Tibial artery (tissue), 4 donors: ENCODE measurements around the gene FCHSD1.
A peak's percentile ranks its signal among the peaks of the same experiment; 100 is the strongest.

Experiments
- DNase-seq, 2 donors: peaks; one replicate each; pipeline ENCODE4 v3.0.0-alpha.2; 2019
- H3K27ac ChIP-seq, 2 donors: fragments of 200-600 bp; sonication (generic) in 1 of 2; 1 replicate in 1 of 2; 2 replicates in 1 of 2; pipeline ENCODE4 v1.5.1; 2018 to 2019; ENCODE audit warnings: mild to moderate bottlenecking in 1 of 2
- H3K27me3 ChIP-seq, 2 donors: fragments of 200-600 bp; sonication (generic) in 1 of 2; one replicate each; pipeline versions ENCODE4 v1.5.1 to v1.6.0; 2016 to 2019
- H3K36me3 ChIP-seq, 3 donors: fragments of 200-600 bp; sonication (generic) in 2 of 3; one replicate each; pipeline ENCODE4 v1.5.1; 2016 to 2019; ENCODE audit warnings: mild to moderate bottlenecking in 2 of 3
- H3K4me1 ChIP-seq, 4 donors: fragments of 200-600 bp; sonication (generic) in 2 of 4; 1 replicate in 3 of 4; 2 replicates in 1 of 4; pipeline ENCODE4 v1.5.1; 2016 to 2019
- H3K4me3 ChIP-seq, 2 donors: fragments of 200-600 bp; sonication (generic) in 1 of 2; 1 replicate in 1 of 2; 2 replicates in 1 of 2; pipeline ENCODE4 v1.5.1; 2018 to 2019; ENCODE audit warnings: mild to moderate bottlenecking in 2 of 2
- H3K9me3 ChIP-seq, 3 donors: fragments of 200-600 bp; sonication (generic) in 1 of 3; one replicate each; pipeline ENCODE4 v1.5.1; 2016 to 2019
- intact Hi-C: fragments of 100-400 bp; cut with DNase I; formaldehyde crosslinking; loops from one replicate; pipeline ENCODE4 v1.15.0; 2023; ENCODE audit warnings: low total_unique reads
- TF ChIP-seq, protein P1 (sequence below), 2 experiments: fragments of 200-600 bp in 1 of 2; fragments of 450-650 bp in 1 of 2; IDR thresholded peaks; one replicate each; pipeline ENCODE4 v1.5.1; 2017 to 2019; ENCODE audit warnings: antibody characterized with exemption in 2 of 2, mild to moderate bottlenecking in 1 of 2, moderate library complexity in 1 of 2

Gene FCHSD1

DNA sequence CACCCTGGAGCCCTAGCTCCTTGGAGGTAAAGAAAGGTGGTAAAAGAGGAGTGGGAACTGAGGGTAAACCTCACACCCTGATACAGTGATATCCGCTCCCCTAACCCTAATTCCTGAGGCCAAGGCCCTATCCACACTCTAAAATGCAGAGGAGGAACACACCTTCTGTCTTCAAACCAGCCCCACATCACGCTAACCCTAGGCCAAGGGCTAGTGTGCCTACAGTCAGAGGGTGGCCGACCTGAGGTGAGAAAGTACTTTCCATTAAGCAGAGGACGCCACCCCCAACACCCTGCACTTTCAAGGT is 15.2 kb downstream of the FCHSD1 start:
- H3K4me1 ChIP-seq: peaks cover 0 to 40% (median 29%) of the 10 kb centered on the region in 4 donors
- peaks cover 0 to 5% of the 10 kb centered on the region in 2 donors for H3K27me3 ChIP-seq
- H3K36me3 ChIP-seq: peaks cover 0 to 8% (median 7%) of the 10 kb centered on the region in 3 donors
- TF ChIP-seq, protein P1, sequence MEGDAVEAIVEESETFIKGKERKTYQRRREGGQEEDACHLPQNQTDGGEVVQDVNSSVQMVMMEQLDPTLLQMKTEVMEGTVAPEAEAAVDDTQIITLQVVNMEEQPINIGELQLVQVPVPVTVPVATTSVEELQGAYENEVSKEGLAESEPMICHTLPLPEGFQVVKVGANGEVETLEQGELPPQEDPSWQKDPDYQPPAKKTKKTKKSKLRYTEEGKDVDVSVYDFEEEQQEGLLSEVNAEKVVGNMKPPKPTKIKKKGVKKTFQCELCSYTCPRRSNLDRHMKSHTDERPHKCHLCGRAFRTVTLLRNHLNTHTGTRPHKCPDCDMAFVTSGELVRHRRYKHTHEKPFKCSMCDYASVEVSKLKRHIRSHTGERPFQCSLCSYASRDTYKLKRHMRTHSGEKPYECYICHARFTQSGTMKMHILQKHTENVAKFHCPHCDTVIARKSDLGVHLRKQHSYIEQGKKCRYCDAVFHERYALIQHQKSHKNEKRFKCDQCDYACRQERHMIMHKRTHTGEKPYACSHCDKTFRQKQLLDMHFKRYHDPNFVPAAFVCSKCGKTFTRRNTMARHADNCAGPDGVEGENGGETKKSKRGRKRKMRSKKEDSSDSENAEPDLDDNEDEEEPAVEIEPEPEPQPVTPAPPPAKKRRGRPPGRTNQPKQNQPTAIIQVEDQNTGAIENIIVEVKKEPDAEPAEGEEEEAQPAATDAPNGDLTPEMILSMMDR (IDR thresholded peaks at IDR 0.05): no peak
- no peaks in the 10 kb centered on the region for H3K9me3 ChIP-seq
- intact Hi-C loops: no loop called here
- peak overlapping the region; percentile 84 to 93 for H3K4me3 ChIP-seq
- no peak for DNase-seq
- H3K27ac ChIP-seq: peak overlapping the region; percentile 77 to 83

DNA sequence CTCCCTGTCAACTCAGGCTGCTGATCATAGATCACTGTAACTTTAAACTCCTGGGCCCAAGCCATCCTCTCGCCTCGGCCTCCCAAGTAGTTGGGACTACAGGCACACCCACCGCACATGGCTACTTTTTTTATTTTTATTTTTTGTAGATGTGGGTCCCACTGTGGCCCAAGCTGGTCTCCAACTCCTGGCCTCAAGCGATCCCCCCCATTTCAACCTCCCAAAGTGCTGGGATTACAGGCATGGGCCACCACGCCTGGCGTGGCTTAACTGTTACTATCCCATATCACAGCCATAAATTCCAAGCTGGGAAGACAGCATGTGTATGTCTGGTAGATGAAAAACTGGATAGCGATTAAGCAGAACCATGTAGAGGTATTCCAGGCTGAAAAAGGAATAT is 15.6 kb downstream of the FCHSD1 start:
- TF ChIP-seq, protein P1 (IDR thresholded peaks at IDR 0.05): no peak
- H3K9me3 ChIP-seq: no peaks in the 10 kb centered on the region
- peaks cover 0 to 40% (median 29%) of the 10 kb centered on the region in 4 donors for H3K4me1 ChIP-seq
- intact Hi-C loops: no loop called here
- DNase-seq: no peak
- peaks cover 0 to 5% of the 10 kb centered on the region in 2 donors for H3K27me3 ChIP-seq
- peak overlapping the region; percentile 77 to 83 for H3K27ac ChIP-seq
- peaks cover 0 to 5% (median 4%) of the 10 kb centered on the region in 3 donors for H3K36me3 ChIP-seq
- peak overlapping the region; percentile 84 to 93 for H3K4me3 ChIP-seq

DNA sequence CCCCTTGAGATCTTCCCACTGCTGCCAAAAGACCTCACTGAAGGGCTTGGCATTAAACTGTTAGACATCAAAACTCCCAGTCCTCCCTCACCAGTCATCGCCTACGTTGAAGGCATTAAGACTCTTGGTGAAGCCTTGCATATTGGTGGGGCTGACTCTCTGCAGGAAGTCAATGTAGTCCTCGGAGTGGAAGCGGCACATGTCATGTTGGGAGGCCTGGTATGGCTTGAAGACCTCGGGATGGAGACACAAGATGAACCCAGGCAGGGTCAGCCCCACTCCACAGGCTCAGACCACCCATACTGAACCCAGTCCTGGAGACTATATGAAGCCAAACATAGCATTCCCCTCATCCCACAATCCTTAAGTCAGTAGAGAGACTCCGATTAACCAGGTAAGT is 16.5 kb downstream of the FCHSD1 start:
- Histone ChIP-seq H3K4me3 (no peak overlapping the region), H3K27me3 (peaks cover 0 to 5% of the 10 kb centered on the region in 2 donors), H3K4me1 (peaks cover 0 to 40% (median 29%) of the 10 kb centered on the region in 4 donors), H3K36me3 (peaks cover 0 to 4% (median 4%) of the 10 kb centered on the region in 3 donors), H3K27ac (no peak overlapping the region), H3K9me3 (no peaks in the 10 kb centered on the region)
- TF ChIP-seq, protein P1 (IDR thresholded peaks at IDR 0.05): no peak
- intact Hi-C loops: no loop called here
- no peak for DNase-seq

DNA sequence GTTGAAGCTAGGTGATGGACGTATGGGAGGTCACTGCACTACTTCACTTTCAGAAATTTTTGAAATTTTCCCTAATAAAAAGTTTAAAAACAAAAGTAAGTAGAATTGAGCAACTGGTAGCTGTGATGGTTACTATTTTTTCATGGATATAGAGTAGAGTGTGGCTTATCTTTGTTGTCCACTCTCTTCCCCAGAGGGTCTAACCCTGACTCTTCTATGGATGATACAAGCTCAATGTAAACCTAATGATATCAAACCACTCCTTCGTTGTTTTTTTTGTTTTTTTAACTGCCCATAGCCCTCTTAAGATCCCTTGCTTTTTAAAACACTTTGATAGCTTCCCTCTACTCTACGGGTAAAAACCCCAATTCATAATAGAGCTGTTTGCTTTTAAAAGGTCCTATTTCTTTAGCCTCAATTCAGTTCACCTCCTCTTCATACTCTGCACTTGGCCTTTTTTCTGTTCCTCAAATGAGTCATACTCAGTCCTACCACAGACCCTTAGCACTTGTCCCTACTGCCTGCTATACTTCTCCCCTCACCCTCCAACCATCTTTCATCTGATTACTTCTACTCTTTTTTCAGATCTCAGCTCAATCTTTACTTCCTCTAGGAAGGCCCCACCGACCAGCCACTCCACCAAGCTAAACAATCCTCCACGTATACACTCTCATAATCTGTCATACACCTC is 17.2 kb downstream of the FCHSD1 start:
- Histone ChIP-seq H3K27ac (no peak overlapping the region), H3K9me3 (no peaks in the 10 kb centered on the region), H3K36me3 (peaks cover 7 to 11% (median 11%) of the 10 kb centered on the region in 3 donors), H3K27me3 (peaks cover 0 to 5% of the 10 kb centered on the region in 2 donors), H3K4me1 (peaks cover 0 to 40% (median 29%) of the 10 kb centered on the region in 4 donors), H3K4me3 (no peak overlapping the region)
- no peak for DNase-seq
- TF ChIP-seq, protein P1 (IDR thresholded peaks at IDR 0.05): no peak
- intact Hi-C loops: no loop called here

DNA sequence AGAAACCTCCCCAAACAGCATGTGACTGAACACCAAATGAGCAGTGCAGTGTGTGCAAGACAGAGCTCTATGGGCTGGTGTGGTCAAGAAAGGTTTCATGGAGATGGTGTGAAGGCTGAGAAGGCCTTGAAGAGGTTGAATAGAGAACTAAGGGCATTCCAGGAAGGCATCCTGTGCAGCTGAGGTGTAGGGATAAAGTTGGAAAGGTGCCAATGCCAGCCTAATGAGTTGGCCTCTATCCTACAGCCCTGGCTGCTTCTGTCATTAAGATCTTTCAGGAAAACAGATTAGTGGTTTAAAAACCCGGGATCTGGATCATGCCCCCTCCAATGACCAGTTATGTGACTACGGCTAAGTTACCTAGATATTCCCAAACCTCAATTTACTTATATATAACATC is 18.6 kb downstream of the FCHSD1 start:
- H3K27ac ChIP-seq: no peak overlapping the region
- no peaks in the 10 kb centered on the region for H3K27me3 ChIP-seq
- peaks cover 0 to 34% (median 25%) of the 10 kb centered on the region in 4 donors for H3K4me1 ChIP-seq
- no peaks in the 10 kb centered on the region for H3K9me3 ChIP-seq
- DNase-seq: no peak
- H3K4me3 ChIP-seq: no peak overlapping the region
- TF ChIP-seq, protein P1 (IDR thresholded peaks at IDR 0.05): no peak
- intact Hi-C loops: no loop called here
- peaks cover 21 to 25% (median 25%) of the 10 kb centered on the region in 3 donors for H3K36me3 ChIP-seq
